ENCODE data around the gene FAM163A.
"Not testable (repeated sequence)": the region's sequence is repeated elsewhere in the genome, so short reads cannot be mapped to it uniquely, and the experiment has no call there.

Gene FAM163A

GRCh38 chr1:179793281-179793680, 50.2 kb downstream of the FAM163A start:
- no peak for DNase-seq (ENCODE audit: low read depth in 2 of 2)

GRCh38 chr1:179794146-179794545, 51.1 kb downstream of the FAM163A start:
- DNase-seq (ENCODE audit: low read depth in 2 of 2): no peak

- DNase-seq (ENCODE audit: low read depth in 2 of 2): no peak
Observed at GRCh38 chr1:179794669-179795068, 51.6 kb downstream of the FAM163A start.

- DNase-seq (ENCODE audit: low read depth in 2 of 2): no peak
Observed at GRCh38 chr1:179798213-179798863, 55.2 kb downstream of the FAM163A start.

GRCh38 chr1:179798864-179799516, 55.9 kb downstream of the FAM163A start:
- DNase-seq (ENCODE audit: low read depth in 2 of 2): no peak

GRCh38 chr1:179800481-179800880, 57.4 kb downstream of the FAM163A start:
- DNase-seq (ENCODE audit: low read depth in 2 of 2): no peak

- no peak for DNase-seq (ENCODE audit: low read depth in 2 of 2)
Observed at GRCh38 chr1:179803104-179803503, 60.0 kb downstream of the FAM163A start.

- DNase-seq (ENCODE audit: low read depth in 2 of 2): no peak
Observed at GRCh38 chr1:179803918-179804317, 60.8 kb downstream of the FAM163A start.

- DNase-seq (ENCODE audit: low read depth in 2 of 2): not testable (repeated sequence)
Observed at GRCh38 chr1:179804417-179804816, 61.3 kb downstream of the FAM163A start.

- no peak for DNase-seq (ENCODE audit: low read depth in 2 of 2)
Observed at GRCh38 chr1:179805291-179806195, 62.5 kb downstream of the FAM163A start.

- DNase-seq (ENCODE audit: low read depth in 2 of 2): no peak
Observed at GRCh38 chr1:179806333-179806732, 63.2 kb downstream of the FAM163A start.

- DNase-seq (ENCODE audit: low read depth in 2 of 2): no peak
Observed at GRCh38 chr1:179807291-179807690, 64.2 kb downstream of the FAM163A start.

- no peak for DNase-seq (ENCODE audit: low read depth in 2 of 2)
Observed at GRCh38 chr1:179807691-179808485, 64.8 kb downstream of the FAM163A start.

- DNase-seq (ENCODE audit: low read depth in 2 of 2): no peak
Observed at GRCh38 chr1:179808503-179808902, 65.4 kb downstream of the FAM163A start.

GRCh38 chr1:179809506-179810366, 66.6 kb downstream of the FAM163A start:
- DNase-seq (ENCODE audit: low read depth in 2 of 2): peak; percentile 25 to 45

- no peak for DNase-seq (ENCODE audit: low read depth in 2 of 2)
Observed at GRCh38 chr1:179810367-179810715, 67.2 kb downstream of the FAM163A start.

GRCh38 chr1:179812501-179813292, 69.6 kb downstream of the FAM163A start:
- DNase-seq (ENCODE audit: low read depth in 2 of 2): no peak

- no peak for DNase-seq (ENCODE audit: low read depth in 2 of 2)
Observed at GRCh38 chr1:179813626-179814545, 70.8 kb downstream of the FAM163A start.

- no peak for DNase-seq (ENCODE audit: low read depth in 2 of 2)
Observed at GRCh38 chr1:179814546-179814838, 71.4 kb downstream of the FAM163A start.
